Measurements from ENCODE around the gene PRDM11. TPM values are rescaled to one million over a fixed set of nuclear protein-coding genes. Genes with fewer than 3 reads are reported as not detected.

The PRDM11 gene
- polyA plus RNA-seq, 4 donors: 18.9 to 24.1 (median 20.5) TPM

DNA sequence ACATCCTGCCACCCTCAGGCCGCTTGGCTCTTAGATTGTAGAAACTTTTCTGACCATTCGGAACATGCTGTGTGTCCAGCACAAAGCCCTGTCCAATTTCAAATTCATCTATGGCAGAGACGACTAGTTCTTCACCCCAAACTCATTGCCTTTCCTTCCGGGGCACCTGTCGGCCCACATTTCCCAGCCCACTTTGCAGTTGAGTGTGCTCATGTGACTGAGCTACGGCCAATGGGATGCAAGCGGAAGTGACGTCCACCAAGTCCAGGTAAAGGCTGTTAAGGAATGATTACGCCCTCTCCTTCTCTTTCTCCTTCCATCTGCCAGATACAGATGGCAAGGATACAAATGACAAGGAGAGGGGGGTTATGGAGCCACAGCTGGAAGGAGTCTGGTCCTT lies 107.2 kb downstream of the PRDM11 start:
- DNase-seq (ENCODE audit: low read depth in 4 of 4, low spot score in 3 of 4): no peak

DNA sequence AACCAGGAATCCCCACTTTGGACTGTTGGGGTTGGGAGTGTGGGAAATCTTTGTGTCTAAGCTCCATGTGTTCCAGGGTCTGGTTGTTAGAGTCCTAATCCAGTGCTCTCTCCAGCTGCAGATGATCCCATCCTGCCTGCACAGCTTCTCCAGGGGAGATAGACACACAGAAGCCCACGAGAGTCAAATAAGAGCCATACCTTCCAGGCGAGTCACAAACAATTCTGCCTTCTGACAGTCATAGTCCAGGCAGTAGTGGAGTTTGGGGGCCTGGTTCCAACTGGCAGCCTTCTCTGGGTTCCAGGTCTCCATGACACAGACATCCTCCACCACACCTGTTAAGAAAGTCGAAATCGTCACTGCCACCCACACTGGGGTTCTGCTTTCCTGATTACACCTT lies 107.6 kb downstream of the PRDM11 start:
- no peak for DNase-seq (ENCODE audit: low read depth in 4 of 4, low spot score in 3 of 4)

DNA sequence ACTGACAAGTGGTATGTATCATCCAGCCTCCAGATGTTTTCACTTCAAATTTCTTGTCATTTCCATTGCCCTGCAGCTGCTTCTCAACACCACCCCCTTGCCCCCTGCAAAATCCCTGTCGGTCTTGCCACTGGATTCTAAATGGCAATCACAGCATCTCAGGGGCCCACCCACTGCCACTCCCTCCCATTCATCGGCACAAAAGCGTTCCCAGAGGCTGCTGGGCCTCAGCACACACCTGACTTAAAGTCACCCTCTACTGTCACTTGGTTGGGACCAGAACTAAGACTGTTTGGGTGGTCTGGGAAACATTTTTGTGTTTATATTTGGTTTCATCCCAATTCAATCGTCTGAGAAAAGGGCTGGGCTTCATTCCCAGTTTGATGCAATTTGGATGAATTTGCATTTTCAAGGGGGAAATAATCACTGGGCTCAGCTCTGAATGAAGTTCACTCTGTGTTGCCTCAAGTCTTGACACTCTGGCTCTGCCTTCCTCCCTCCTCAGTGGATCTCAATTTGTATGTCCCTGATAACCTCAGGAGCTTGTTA lies 112.6 kb downstream of the PRDM11 start:
- DNase-seq (ENCODE audit: low read depth in 4 of 4, low spot score in 3 of 4): no peak

DNA sequence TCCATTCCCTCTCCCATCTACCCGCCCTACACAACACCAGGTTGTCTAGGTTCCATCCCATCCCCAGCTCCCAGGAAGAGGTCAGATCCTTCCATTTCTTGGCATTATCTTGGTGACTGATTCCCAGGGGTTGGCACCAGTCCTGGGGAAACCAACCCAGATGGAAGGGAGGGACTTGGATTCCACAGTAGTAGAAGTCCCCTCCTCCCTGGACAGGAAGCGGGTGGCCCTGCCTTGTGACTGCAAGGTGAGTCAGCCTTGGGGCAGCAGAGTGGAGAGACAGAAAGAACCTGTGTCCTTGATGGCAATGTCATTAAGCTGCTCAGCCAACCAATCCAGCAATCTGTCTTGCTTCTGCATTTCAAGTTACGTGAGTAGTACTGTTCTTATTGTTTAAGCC lies 113.2 kb downstream of the PRDM11 start:
- DNase-seq (ENCODE audit: low read depth in 4 of 4, low spot score in 3 of 4): no peak

DNA sequence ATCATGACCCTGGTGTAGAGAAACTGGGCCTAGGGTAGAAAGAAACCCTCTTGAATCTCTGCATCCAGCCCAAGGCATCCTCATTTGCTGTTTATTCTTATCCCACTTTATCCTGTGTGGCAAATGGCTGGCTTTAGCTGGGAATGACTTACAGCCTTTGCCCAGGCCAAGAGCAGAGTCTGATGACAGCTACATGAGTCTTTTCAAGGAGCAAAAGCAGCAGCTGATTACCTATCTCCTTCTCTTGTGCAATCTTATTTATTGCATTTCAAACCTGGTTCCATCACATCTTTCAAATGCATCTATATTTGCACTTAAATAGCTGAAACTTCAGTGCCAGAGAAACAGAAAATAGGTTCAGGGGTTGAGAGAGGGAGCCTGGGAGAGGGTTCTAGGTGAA lies 113.6 kb downstream of the PRDM11 start:
- DNase-seq (ENCODE audit: low read depth in 4 of 4, low spot score in 3 of 4): no peak

DNA sequence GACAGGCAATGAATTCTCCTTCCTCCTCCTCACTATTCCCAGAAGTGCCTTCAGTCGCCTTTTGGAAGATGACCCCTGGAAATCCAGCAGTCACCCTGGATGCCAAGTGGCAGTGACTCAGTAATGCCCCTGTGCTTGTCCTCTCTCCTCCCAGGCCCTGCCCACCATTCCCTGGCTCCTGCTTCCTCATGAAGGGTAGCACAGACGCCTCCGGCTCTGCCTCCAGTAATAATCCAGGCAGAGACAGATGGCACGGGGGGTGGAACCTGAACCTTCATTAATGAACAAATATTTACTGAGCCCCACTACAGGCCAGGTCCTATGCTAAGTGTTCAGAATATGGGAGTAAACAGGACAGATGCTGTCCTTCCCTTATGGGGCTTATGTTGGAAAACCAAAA lies 116.5 kb downstream of the PRDM11 start:
- no peak for DNase-seq (ENCODE audit: low read depth in 4 of 4, low spot score in 3 of 4)

DNA sequence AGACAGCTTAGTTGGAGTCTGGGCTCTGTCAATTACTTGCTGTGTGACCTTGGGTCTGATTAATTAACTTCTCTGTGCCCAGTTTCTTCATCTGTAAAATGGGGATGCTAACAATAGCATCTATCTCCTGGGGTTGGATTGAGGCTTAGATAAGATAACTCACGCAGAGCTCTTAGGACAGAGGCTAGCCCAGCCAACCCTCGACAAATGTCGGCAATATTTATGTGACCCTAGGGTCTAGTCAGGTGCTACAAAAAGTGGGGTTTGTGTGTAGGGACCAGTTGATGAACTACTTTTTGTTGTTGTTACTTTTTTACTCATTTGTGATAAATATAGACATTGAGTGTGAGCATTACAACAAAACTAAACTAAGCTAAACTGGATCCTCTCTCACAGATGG lies 117.3 kb downstream of the PRDM11 start:
- DNase-seq (ENCODE audit: low read depth in 4 of 4, low spot score in 3 of 4): no peak

DNA sequence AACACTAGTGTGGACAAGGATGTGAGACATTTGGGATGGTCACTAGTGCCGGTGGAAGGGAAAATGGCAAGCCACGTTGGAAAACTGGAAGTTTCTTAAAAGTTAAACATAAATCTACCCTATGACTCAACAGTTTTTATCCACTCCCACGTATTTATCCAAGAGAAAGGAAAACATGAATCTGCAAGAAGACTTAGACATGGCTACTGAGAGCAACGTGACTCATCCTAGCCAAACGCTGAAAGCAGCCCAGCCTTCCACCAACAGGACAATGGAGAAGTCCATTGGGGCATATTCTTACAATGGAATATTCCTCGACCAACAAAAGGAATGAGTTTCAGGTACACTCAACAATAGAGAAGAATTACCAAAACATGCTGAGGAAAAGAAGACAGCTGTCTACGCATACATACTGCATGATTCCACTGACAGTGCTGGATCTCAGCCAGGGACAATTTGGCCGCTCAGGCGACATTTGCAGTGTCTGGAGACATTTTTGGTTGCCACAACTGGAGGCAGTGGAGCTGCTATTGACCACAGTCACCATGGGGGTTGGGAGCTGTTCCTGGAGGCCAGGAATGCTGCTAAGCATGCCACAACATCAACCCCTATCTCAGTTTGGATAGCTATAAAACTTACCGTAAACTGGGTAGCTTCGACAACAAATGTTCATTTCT lies 118.5 kb downstream of the PRDM11 start:
- no peak for DNase-seq (ENCODE audit: low read depth in 4 of 4, low spot score in 3 of 4)

DNA sequence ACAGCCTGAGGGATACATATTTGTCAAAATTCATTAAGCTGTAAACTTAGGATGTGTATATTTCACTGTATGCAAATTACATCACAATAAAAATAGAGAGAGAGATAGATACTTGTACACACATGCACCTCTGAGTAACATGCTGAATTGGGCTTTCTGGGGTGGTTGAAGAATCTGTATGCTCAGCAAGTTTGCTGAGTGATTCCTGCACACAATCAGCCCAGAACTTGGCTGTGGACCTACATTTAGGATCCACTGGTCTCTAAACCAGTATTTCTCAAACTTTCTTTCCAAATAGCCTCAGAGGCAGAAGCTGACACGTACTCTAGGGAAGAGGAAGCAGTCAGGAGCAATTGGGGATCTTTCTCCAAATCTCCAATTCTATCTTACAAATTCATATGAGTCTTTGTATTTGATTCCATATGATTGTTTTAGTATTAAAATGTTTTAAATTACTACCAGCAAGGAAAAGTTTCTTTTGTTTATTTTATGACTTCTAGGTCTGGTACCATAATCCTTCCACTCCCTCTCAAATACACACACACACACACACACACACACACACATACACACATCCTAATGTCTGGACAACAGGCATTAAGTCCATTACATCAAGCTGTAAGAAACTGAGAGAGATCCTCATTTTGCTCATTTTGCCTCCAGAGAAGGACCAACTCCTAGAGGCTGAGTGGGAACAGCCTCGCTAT lies 119.7 kb downstream of the PRDM11 start:
- no peak for DNase-seq (ENCODE audit: low read depth in 4 of 4, low spot score in 3 of 4)

DNA sequence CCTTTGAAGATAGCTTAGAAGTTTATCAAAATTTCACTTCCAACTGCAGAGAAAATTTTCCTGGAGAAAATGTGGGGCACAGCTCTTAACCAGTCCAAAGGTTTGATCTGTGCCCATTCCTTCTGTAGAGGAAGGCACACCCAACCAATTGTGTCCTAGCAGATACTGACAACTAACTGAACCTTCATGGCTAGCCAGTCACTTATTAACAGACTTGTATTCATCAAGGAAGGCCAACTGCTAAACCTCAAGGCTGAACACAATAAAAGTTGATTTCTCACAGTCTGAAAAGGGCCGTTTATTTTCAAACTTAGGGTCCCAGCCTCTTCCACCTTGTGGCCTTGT lies 120.2 kb downstream of the PRDM11 start:
- DNase-seq (ENCODE audit: low read depth in 4 of 4, low spot score in 3 of 4): no peak

DNA sequence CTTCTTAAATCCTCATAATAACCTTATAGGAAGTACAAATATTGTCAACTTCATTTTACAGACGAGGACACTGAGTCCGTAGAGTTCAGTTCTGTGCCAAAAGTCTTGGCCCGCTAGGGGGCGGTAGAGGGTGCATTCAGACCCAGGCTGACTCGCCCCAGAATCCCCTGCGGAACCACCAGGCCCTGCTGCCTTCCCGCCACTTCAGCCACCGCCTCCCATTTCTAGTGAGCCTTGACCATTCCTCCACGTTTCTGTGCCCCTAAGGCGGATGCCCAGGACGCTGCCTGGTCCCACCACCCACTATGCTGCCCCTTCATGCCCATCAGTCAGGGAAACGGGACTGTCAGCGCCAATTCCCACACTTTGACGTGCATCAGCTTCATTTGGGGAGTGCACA lies 120.6 kb downstream of the PRDM11 start:
- DNase-seq (ENCODE audit: low read depth in 4 of 4, low spot score in 3 of 4): no peak

DNA sequence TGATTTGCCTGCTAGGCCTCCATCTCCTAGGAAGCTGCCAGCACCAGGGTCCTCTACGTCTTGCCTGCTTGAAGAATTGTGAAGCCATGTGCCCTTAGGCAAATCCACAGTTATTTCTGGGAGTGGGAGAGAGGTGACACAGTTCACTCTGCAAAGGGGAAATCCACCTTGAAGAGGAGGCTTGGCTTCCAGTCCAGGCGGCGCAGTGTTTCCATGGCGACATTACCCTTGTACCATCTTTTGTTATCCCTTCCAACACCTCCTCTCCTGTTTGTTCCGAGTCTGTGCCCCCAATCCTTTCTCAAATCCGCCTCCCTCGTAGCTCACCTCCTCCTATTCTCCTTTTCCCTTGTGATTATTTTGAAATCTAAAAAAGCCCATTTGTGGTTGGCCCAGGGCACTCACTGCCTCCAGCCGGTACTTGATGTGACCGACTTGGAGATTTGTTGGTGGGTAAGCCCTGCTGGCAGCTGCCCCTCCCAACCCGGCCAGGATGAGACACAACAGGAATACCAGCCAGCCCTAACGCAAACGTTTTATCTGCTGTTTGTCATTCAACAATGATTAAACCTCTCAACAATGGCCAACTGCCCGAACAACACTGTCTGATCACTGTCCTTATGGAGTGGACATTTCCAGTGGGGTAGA lies 121.3 kb downstream of the PRDM11 start:
- no peak for DNase-seq (ENCODE audit: low read depth in 4 of 4, low spot score in 3 of 4)

DNA sequence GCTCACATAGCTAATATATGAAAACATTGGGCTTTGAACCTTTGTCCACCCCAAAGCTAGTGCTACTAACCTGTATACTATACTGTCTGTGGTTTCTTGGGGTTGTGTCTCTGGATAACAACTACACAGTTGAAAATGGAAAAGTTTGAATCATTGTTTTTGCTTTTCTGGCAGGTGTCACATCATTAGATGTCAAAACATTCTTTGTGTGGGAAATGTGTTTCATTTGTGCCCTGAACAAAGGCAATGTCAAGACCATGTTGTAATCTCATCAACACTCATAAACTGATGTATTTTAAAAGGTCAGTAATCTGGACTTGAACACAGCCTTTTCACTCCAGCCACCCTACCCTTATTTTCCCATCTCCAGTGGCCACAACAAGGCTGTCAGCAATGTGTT lies 123.2 kb downstream of the PRDM11 start:
- DNase-seq (ENCODE audit: low read depth in 4 of 4, low spot score in 3 of 4): no peak

DNA sequence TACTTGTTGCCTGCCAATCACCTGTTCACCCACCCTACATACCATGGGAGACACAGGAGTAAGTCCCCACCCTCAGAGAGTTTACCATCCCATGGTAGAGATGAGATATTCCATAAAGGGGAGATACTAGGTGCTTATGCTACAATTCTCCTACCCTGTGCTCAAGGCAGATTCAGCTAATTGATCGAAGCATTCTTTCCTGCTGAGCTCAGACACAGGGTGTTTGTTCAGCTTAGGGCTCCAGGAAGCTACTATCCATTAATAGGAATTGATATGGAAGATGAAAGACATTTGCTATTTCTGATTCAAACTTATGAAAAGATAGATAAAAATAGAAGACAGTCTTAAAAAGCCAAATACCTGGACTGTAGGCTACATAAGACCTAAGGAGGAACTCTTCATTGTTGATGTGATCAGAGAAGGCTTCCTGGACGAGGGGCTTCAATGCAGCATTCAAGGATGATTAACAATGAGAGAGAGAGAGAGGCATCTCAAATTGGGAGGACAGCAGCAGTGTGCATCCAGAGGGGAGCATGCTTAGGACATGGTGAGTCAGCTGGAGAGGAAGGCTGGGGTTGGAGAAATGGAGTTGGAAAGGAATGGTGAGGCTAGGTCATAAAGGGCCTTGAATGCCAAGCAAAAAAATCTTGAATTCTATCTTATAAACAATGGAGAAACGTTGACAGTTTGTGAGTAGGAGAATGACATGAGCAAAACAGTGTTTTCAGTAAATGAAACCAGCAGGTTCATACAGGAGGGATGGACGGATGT lies 124.7 kb downstream of the PRDM11 start:
- no peak for DNase-seq (ENCODE audit: low read depth in 4 of 4, low spot score in 3 of 4)

DNA sequence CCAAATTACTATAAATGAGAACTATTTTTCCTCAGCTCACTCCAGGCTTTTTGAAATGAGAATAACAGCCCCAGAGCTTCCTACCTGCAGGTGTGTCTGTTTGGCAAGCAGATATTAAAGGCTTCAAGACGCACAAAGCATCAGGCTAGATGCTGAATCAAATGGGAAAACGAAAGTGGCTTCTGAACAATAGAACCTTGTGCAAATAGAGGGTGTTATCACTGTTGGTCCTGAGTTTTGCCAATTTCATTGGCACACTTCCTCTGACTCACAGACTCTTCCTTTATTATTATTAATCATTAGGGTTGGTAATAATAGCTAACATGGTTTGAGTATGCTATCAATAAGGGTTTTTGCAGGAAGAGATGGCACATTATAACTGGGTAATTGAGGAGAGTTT lies 126.3 kb downstream of the PRDM11 start:
- DNase-seq (ENCODE audit: low read depth in 4 of 4, low spot score in 3 of 4): no peak

DNA sequence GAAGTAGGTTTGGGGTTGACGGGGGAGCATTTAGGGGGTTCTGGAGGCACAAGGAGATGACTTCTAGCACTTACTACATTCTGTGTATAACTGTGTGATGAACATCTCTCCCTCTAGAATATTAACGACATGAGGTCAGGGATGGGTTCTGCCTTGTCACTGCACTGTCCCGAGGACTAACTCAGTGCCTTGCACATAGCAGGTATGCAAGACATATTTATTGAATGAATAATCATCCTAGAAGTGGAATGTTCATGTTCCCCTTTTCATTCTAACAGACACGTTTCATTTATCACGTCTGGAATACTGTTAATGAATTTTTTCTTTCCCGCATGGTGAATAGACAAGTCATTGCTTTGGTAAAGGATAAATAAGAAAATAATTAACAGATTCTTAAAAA lies 127.1 kb downstream of the PRDM11 start:
- no peak for DNase-seq (ENCODE audit: low read depth in 4 of 4, low spot score in 3 of 4)

DNA sequence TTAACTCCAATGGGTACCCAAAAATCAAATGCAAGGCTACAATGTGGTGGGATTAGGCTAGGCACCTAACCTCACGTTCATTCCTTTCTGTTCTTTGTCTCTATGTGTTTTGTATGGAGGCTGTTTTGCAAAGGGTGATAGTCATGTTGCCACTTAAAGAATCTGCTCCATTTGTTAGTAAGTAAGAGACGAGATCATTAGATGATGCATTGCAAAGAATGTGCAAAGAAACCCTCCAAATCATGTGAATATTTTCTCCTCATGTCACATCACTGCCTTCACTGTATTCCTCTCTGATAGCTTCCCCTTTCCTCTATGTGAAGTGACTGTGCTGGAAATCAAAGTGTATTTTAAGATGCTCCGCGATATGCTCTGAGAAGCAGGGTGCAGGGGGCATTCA lies 127.8 kb downstream of the PRDM11 start:
- no peak for DNase-seq (ENCODE audit: low read depth in 4 of 4, low spot score in 3 of 4)

DNA sequence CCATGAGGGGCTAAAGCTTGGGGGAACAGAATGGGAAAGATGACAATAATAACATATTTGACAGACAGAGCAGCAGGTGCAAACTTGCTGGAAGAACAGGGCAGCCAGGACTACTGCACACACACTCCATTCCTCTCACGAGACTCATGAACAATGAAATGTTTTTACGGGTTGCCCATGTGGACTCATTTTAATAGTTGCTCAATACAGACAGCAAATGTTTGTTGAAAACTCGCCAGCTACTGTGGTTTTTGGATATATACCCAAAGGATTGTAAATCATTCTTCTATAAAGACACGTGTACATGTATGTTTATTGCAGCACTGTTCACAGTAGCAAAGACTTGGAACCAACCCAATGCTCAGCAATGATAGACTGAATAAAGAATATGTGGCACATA lies 129.4 kb downstream of the PRDM11 start:
- no peak for DNase-seq (ENCODE audit: low read depth in 4 of 4, low spot score in 3 of 4)

DNA sequence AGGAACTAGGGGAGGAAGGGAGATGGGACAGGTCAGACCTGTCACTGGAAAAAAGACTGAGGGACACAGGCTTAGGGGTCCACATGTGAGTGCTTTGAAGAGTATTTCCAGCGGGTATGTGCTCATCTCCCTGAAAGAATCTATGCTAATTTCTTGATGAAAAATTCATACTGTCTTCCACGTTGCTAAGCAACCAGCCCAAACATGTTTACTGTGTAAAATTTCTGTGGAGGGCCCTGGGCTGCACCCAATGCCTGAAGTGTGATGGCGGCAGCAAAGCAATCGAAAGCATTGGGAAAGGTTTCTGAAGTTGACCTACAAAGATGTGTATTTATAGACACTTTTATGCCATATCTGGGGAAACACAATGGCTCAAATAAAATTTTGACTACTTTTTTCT lies 132.3 kb downstream of the PRDM11 start:
- no peak for DNase-seq (ENCODE audit: low read depth in 4 of 4, low spot score in 3 of 4)

DNA sequence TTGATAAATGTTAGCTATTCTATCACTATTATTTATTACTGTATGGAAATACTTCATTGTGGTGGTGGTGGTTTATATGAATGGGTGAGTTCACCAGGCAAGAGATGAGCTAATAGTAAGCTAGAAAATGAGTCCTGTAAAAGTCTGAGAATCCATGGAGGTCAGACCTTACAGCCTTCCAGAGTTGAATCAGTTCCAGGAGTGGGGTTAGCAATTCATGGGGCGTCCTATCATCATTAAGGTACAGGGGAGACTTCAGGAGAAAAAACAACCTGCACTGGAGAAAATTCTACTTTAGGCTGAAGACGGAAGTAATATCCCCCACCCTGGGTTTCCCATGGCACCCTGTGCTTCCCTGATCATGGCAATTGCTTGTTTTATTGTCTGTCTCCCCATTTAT lies 133.2 kb downstream of the PRDM11 start:
- no peak for DNase-seq (ENCODE audit: low read depth in 4 of 4, low spot score in 3 of 4)

DNA sequence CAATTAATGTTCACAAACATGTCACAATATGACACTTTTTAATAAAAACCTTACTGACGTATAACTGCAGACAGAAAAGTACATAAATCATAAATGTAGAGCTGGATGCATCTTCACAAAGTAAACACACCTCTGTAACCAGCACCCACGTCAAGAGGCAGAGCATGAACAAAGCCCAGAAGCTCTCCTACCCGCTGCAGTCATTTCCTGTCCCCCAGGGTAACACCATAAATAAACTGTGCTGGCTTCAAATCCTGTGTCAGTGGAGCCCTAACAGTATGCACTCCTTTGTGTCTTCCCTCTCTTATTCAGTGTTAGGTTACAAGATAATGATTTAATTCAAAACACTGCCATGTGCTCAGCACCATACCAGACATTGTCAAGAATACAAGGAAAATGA lies 134.0 kb downstream of the PRDM11 start:
- no peak for DNase-seq (ENCODE audit: low read depth in 4 of 4, low spot score in 3 of 4)
